ENCODE data around the gene EPOP. TPM values are rescaled to one million over a fixed set of nuclear protein-coding genes. Genes with fewer than 3 reads are reported as not detected.

The EPOP gene
- total and polyA plus RNA-seq, 2 of the 13 experiments (the other 11 are each of a cell fraction or from before 2014, with no cell fraction given), result 14.7 to 37.8 TPM

DNA sequence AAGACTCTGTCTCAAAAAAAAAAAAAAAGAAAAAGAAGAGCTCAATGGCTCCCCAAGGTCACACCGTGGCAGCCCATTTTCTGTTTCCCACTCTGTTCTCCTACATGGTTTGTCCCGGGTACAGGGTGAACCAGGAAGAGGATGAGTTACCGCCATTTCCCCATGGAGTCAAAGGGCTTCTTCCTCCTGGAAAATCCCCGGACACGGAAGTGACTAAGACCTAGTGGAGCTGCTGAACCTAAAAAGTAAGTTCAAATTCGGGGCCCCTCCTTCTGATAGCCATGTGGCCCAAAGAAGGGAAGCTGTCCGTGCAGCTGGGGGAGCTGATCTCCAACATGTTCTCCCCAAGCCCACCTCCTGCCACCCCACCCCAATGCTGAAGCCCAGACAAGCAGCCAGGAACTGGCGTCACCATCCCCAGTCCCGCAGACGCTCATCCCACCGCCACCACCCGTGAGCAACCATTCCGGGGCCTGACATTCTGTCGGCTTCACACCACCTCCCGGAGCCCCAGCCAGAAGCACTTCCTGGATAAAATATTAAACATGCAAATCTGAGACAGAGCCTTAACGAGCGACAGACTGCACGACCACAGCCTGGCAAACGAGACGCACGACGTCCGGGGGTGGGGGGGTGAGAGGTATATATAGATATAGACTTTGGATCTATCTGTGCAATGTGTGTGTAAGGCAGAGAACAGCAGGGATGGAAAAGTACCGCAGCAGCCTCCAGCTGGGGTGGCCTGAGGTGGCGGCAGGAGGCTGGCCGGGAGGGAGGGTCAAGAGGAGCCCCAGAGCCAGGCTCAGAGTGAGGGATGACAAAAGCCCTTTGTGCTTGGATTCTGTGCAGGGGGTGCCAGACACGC, 17.6 kb downstream of the EPOP start (continued):
- TF ChIP-seq, protein P1, sequence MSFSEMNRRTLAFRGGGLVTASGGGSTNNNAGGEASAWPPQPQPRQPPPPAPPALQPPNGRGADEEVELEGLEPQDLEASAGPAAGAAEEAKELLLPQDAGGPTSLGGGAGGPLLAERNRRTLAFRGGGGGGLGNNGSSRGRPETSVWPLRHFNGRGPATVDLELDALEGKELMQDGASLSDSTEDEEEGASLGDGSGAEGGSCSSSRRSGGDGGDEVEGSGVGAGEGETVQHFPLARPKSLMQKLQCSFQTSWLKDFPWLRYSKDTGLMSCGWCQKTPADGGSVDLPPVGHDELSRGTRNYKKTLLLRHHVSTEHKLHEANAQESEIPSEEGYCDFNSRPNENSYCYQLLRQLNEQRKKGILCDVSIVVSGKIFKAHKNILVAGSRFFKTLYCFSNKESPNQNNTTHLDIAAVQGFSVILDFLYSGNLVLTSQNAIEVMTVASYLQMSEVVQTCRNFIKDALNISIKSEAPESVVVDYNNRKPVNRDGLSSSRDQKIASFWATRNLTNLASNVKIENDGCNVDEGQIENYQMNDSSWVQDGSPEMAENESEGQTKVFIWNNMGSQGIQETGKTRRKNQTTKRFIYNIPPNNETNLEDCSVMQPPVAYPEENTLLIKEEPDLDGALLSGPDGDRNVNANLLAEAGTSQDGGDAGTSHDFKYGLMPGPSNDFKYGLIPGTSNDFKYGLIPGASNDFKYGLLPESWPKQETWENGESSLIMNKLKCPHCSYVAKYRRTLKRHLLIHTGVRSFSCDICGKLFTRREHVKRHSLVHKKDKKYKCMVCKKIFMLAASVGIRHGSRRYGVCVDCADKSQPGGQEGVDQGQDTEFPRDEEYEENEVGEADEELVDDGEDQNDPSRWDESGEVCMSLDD (CRISPR knock-in tag; IDR thresholded peaks at IDR 0.05; ENCODE audit: borderline replicate concordance), result 0 out of 2 replicates have a peak, but pooled peaks have one; percentile 47
- no peak for TF ChIP-seq U2AF1 (optimal IDR thresholded peaks at IDR 0.05; ENCODE audit: low read depth, low read length)
- no peak for TF ChIP-seq NFE2 (CRISPR knock-in tag; IDR thresholded peaks at IDR 0.05)
- TF ChIP-seq ETV5 (CRISPR knock-in tag; IDR thresholded peaks at IDR 0.05; ENCODE audit: borderline replicate concordance), result peak; percentile 87
- TF ChIP-seq SNAPC2 (CRISPR knock-in tag; IDR thresholded peaks at IDR 0.05), result peak; percentile 98
- peak; percentile 64; the same call in 1 of the 2 replicates for TF ChIP-seq ZNF350 (CRISPR knock-in tag; IDR thresholded peaks at IDR 0.05; ENCODE audit: borderline replicate concordance, low read depth)
- TF ChIP-seq, protein P2, sequence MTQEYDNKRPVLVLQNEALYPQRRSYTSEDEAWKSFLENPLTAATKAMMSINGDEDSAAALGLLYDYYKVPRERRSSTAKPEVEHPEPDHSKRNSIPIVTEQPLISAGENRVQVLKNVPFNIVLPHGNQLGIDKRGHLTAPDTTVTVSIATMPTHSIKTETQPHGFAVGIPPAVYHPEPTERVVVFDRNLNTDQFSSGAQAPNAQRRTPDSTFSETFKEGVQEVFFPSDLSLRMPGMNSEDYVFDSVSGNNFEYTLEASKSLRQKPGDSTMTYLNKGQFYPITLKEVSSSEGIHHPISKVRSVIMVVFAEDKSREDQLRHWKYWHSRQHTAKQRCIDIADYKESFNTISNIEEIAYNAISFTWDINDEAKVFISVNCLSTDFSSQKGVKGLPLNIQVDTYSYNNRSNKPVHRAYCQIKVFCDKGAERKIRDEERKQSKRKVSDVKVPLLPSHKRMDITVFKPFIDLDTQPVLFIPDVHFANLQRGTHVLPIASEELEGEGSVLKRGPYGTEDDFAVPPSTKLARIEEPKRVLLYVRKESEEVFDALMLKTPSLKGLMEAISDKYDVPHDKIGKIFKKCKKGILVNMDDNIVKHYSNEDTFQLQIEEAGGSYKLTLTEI (CRISPR knock-in tag; conservative IDR thresholded peaks at IDR 0.05), result no peak
- no peak for TF ChIP-seq ZNF563 (CRISPR knock-in tag; IDR thresholded peaks at IDR 0.05)
- TF ChIP-seq, protein P3, sequence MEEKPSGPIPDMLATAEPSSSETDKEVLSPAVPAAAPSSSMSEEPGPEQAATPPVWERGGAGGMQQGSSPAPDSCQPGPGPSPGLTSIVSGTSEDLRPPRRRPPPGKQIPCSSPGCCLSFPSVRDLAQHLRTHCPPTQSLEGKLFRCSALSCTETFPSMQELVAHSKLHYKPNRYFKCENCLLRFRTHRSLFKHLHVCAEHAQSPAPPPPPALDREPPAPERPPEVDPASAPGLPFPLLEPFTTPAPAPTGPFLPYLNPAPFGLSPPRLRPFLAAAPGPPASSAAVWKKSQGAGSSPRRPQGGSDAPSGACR (CRISPR knock-in tag; IDR thresholded peaks at IDR 0.05), result 0 out of 2 replicates have a peak, but pooled peaks have one; percentile 67
- TF ChIP-seq ATF7-NPFF (CRISPR knock-in tag; IDR thresholded peaks at IDR 0.05; ENCODE audit: low read depth), result peak; percentile 67; the same call in 1 of the 2 replicates
- TF ChIP-seq BRCA1 (CRISPR knock-in tag; IDR thresholded peaks at IDR 0.05), result no peak
- no peak for TF ChIP-seq RFX5 (IDR thresholded peaks at IDR 0.05; ENCODE audit: low read depth, low read length)
- no peak; the same call in none of the 2 replicates for TF ChIP-seq DNMT3B (CRISPR knock-in tag; conservative IDR thresholded peaks at IDR 0.05)
- no peak; the same call in 1 of the 2 replicates for TF ChIP-seq KLF15 (CRISPR knock-in tag; IDR thresholded peaks at IDR 0.05; ENCODE audit: borderline replicate concordance)
- peak; percentile 7; the same call in 2 of the 3 replicates for TF ChIP-seq MXI1 (IDR thresholded peaks at IDR 0.05; ENCODE audit: borderline replicate concordance, low read depth, low read length)
- TF ChIP-seq NRL (CRISPR knock-in tag; IDR thresholded peaks at IDR 0.05; ENCODE audit: borderline replicate concordance), result peak; percentile 58; the same call in 1 of the 2 replicates
- TF ChIP-seq, protein P4, sequence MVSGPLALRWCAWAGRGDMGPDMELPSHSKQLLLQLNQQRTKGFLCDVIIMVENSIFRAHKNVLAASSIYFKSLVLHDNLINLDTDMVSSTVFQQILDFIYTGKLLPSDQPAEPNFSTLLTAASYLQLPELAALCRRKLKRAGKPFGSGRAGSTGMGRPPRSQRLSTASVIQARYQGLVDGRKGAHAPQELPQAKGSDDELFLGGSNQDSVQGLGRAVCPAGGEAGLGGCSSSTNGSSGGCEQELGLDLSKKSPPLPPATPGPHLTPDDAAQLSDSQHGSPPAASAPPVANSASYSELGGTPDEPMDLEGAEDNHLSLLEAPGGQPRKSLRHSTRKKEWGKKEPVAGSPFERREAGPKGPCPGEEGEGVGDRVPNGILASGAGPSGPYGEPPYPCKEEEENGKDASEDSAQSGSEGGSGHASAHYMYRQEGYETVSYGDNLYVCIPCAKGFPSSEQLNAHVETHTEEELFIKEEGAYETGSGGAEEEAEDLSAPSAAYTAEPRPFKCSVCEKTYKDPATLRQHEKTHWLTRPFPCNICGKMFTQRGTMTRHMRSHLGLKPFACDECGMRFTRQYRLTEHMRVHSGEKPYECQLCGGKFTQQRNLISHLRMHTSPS (CRISPR knock-in tag; IDR thresholded peaks at IDR 0.05; ENCODE audit: low read depth), result peak; percentile 97
